A549 (cell line): ENCODE results near the gene WDR75. TPM values are rescaled to one million over a fixed set of nuclear protein-coding genes. Genes with fewer than 3 reads are reported as not detected.
A peak's percentile ranks its signal among the peaks of the same experiment; 100 is the strongest.

ENCODE experiments used
- ATAC-seq, 2 experiments: fragments of 200-7000 bp in 1 of 2; fragments of >200 bp in 1 of 2; cut with Nextera tagmentation in 1 of 2; cut with Tn5 transposase in 1 of 2; 3 replicates each; pipeline versions ENCODE4 v1.8.0 to v1.9.1; 2018 to 2020; ENCODE audit warnings: mild to moderate bottlenecking in 1 of 2, moderate library complexity in 1 of 2
- CTCF ChIA-PET: fragments of 300-600 bp; sonication (Branson Sonifier 250); formaldehyde crosslinking; extraction: SDS; loops from one replicate; lab custom pipeline; 2021; ENCODE audit warnings: antibody characterized with exemption, inconsistent platforms; lab: Yijun Ruan, JAX
- POLR2A ChIA-PET: fragments of 350-600 bp; formaldehyde crosslinking; extraction: SDS; loops from one replicate; lab custom pipeline; 2021; ENCODE audit warnings: antibody characterized with exemption, inconsistent platforms; lab: Yijun Ruan, JAX
- DNase-seq, 2 experiments: peaks; one replicate each; pipeline versions ENCODE4 v3.0.0 to v3.0.0-alpha.2; 2011 to 2016; ENCODE audit warnings: low read depth in 1 of 2, low spot score in 1 of 2
- FAIRE-seq: peaks from 2 replicates; lab custom pipeline; 2011; peaks lifted over from hg19 to GRCh38; lab: Jason Lieb, UNC
- H3K27ac ChIP-seq, 2 experiments: fragments of >200 bp; sonication (Bioruptor Twin); formaldehyde crosslinking; 3 replicates each; pipeline ENCODE4 v1.5.1; 2016 to 2017
- H3K4me1 ChIP-seq: fragments of >200 bp; sonication (Bioruptor Twin); formaldehyde crosslinking; 3 replicates; pipeline ENCODE4 v1.6.1; 2016
- H3K4me2 ChIP-seq: fragments of >200 bp; sonication (Bioruptor Twin); formaldehyde crosslinking; 3 replicates; pipeline ENCODE4 v1.6.1; 2016
- H3K4me3 ChIP-seq: fragments of >200 bp; sonication (Bioruptor Twin); formaldehyde crosslinking; 3 replicates; pipeline ENCODE4 v1.5.1; 2016
- H3K9me3 ChIP-seq: fragments of >200 bp; sonication (Bioruptor Twin); formaldehyde crosslinking; 3 replicates; pipeline ENCODE4 v1.6.1; 2016
- BHLHE40 ChIP-seq: IDR thresholded peaks from 2 replicates; pipeline ENCODE4 v1.6.1; 2012; ENCODE audit warnings: low read depth, low read length, inconsistent platforms
- CBX8 ChIP-seq: fragments of 200-600 bp; sonication (generic); IDR thresholded peaks from 2 replicates; pipeline ENCODE4 v1.6.1; 2016
- CEBPB ChIP-seq, 2 experiments: fragments of >200 bp in 1 of 2; sonication (Bioruptor Twin) in 1 of 2; formaldehyde crosslinking in 1 of 2; IDR thresholded peaks; 2 replicates each; pipeline ENCODE4 v1.6.1; 2012 to 2016
- CHD2 ChIP-seq: fragments of 150-350 bp; IDR thresholded peaks from 2 replicates; pipeline ENCODE4 v1.6.1; 2014; ENCODE audit warnings: low read length; ENCODE audit not compliant: partially characterized antibody
- CHD4 ChIP-seq: fragments of 200-600 bp; sonication (generic); IDR thresholded peaks from 2 replicates; pipeline ENCODE4 v1.6.1; 2016; ENCODE audit warnings: antibody characterized with exemption, mild to moderate bottlenecking, borderline replicate concordance
- EHF ChIP-seq: fragments of 250-450 bp; sonication (Bioruptor Pico); IDR thresholded peaks from 2 replicates; pipeline ENCODE4 v1.5.0; 2020; ENCODE audit warnings: mild to moderate bottlenecking
- ELK1 ChIP-seq: fragments of 150-350 bp; IDR thresholded peaks from 2 replicates; pipeline ENCODE4 v1.6.1; 2014; ENCODE audit warnings: low read depth, mild to moderate bottlenecking, low read length
- EP300 ChIP-seq, 2 experiments: fragments of >200 bp; sonication (Bioruptor Twin); formaldehyde crosslinking; IDR thresholded peaks; 2 replicates in 1 of 2; 3 replicates in 1 of 2; pipeline ENCODE4 v1.6.1; 2016 to 2017
- ESRRA ChIP-seq: fragments of 150-350 bp; IDR thresholded peaks from 2 replicates; pipeline ENCODE4 v1.6.1; 2014; ENCODE audit warnings: mild to moderate bottlenecking, low read length, borderline replicate concordance
- FOSL2 ChIP-seq, 2 experiments: fragments of 450-650 bp in 1 of 2; fragments of >200 bp in 1 of 2; sonication (Bioruptor Twin) in 1 of 2; formaldehyde crosslinking; IDR thresholded peaks; 2 replicates each; pipeline versions ENCODE4 v1.5.0 to v1.6.1; 2016 to 2020; ENCODE audit warnings: mild to moderate bottlenecking in 1 of 2, moderate library complexity in 1 of 2
- FOXS1 ChIP-seq: fragments of 250-450 bp; sonication (Bioruptor Pico); IDR thresholded peaks from 2 replicates; pipeline ENCODE4 v1.5.0; 2020; ENCODE audit warnings: mild to moderate bottlenecking, moderate library complexity
- GATA3 ChIP-seq: IDR thresholded peaks from 2 replicates; pipeline ENCODE4 v1.6.1; 2012; ENCODE audit warnings: borderline replicate concordance
- HDAC2 ChIP-seq: fragments of 200-600 bp; sonication (generic); IDR thresholded peaks from 2 replicates; pipeline ENCODE4 v1.6.1; 2016
- HEYL ChIP-seq: fragments of 250-450 bp; sonication (Bioruptor Pico); IDR thresholded peaks from 2 replicates; pipeline ENCODE4 v1.8.0; 2021; ENCODE audit warnings: mild to moderate bottlenecking, moderate library complexity
- HOXB13 ChIP-seq: fragments of 250-450 bp; sonication (Bioruptor Pico); IDR thresholded peaks from 2 replicates; pipeline ENCODE4 v1.5.0; 2020; ENCODE audit warnings: low read depth, mild to moderate bottlenecking, moderate library complexity
- HOXB5 ChIP-seq: fragments of 250-450 bp; sonication (Bioruptor Pico); IDR thresholded peaks from 2 replicates; pipeline ENCODE4 v1.5.0; 2020; ENCODE audit warnings: mild to moderate bottlenecking, moderate library complexity
- JUN ChIP-seq, 2 experiments: fragments of >200 bp; sonication (Bioruptor Twin); formaldehyde crosslinking; IDR thresholded peaks; 2 replicates in 1 of 2; 3 replicates in 1 of 2; pipeline ENCODE4 v1.6.1; 2016 to 2017
- JUNB ChIP-seq: fragments of >200 bp; sonication (Bioruptor Twin); formaldehyde crosslinking; IDR thresholded peaks from 2 replicates; pipeline ENCODE4 v1.6.1; 2016
- KDM5A ChIP-seq: fragments of 200-600 bp; sonication (generic); IDR thresholded peaks from 2 replicates; pipeline ENCODE4 v1.6.1; 2016; ENCODE audit warnings: antibody characterized with exemption, mild to moderate bottlenecking
- MAFK ChIP-seq: fragments of 450-650 bp; IDR thresholded peaks from 2 replicates; pipeline ENCODE4 v1.6.1; 2014; ENCODE audit not compliant: partially characterized antibody
- MAZ ChIP-seq: fragments of 150-350 bp; IDR thresholded peaks from 2 replicates; pipeline ENCODE4 v1.6.1; 2014; ENCODE audit warnings: antibody characterized with exemption, low read depth, low read length, borderline replicate concordance
- NFE2L2 ChIP-seq: fragments of 150-350 bp; conservative IDR thresholded peaks from 2 replicates; pipeline ENCODE4 v1.6.1; 2014; ENCODE audit warnings: low read length
- NPAS2 ChIP-seq: fragments of 250-450 bp; sonication (Bioruptor Pico); IDR thresholded peaks from 2 replicates; pipeline ENCODE4 v1.8.0; 2022; ENCODE audit warnings: mild to moderate bottlenecking, moderate library complexity, borderline replicate concordance
- NR3C1 ChIP-seq: fragments of >200 bp; sonication (Bioruptor Twin); formaldehyde crosslinking; IDR thresholded peaks from 3 replicates; pipeline ENCODE4 v1.6.1; 2017
- PHF8 ChIP-seq: fragments of 200-600 bp; sonication (generic); IDR thresholded peaks from 2 replicates; pipeline ENCODE4 v1.6.1; 2016; ENCODE audit warnings: low read depth, mild to moderate bottlenecking, antibody characterized with exemption, moderate library complexity, borderline replicate concordance
- POLR2AphosphoS2 ChIP-seq: conservative IDR thresholded peaks from 2 replicates; pipeline ENCODE4 v1.6.1; 2012; ENCODE audit warnings: low read length, improper control_type of control experiment, inconsistent platforms
- RAD21 ChIP-seq, 2 experiments: fragments of >200 bp in 1 of 2; sonication (Bioruptor Twin) in 1 of 2; formaldehyde crosslinking in 1 of 2; IDR thresholded peaks in 1 of 2; conservative IDR thresholded peaks in 1 of 2; 2 replicates in 1 of 2; 3 replicates in 1 of 2; pipeline ENCODE4 v1.6.1; 2012 to 2018; ENCODE audit warnings: inconsistent platforms in 1 of 2
- RFX5 ChIP-seq: fragments of 450-650 bp; IDR thresholded peaks from 2 replicates; pipeline ENCODE4 v1.7.1; 2014; ENCODE audit warnings: antibody characterized with exemption, mild to moderate bottlenecking, moderate library complexity
- RNF2 ChIP-seq: fragments of 200-600 bp; sonication (generic); IDR thresholded peaks from 2 replicates; pipeline ENCODE4 v1.6.1; 2016; ENCODE audit warnings: low read depth, mild to moderate bottlenecking, antibody characterized with exemption, moderate library complexity, borderline replicate concordance
- TFCP2L1 ChIP-seq: fragments of 250-450 bp; sonication (Bioruptor Pico); IDR thresholded peaks from 2 replicates; pipeline ENCODE4 v1.5.0; 2021; ENCODE audit warnings: mild to moderate bottlenecking
- ZC3H11A ChIP-seq: fragments of 450-650 bp; IDR thresholded peaks from 2 replicates; pipeline ENCODE4 v1.6.1; 2014; ENCODE audit warnings: antibody characterized with exemption, mild to moderate bottlenecking
- ZFP36 ChIP-seq: fragments of 450-650 bp; IDR thresholded peaks from 2 replicates; pipeline ENCODE4 v1.6.1; 2014; ENCODE audit warnings: borderline replicate concordance; ENCODE audit not compliant: partially characterized antibody
- ZNF302 ChIP-seq: fragments of 250-450 bp; sonication (Bioruptor Pico); IDR thresholded peaks from 2 replicates; pipeline ENCODE4 v1.9.0; 2021; ENCODE audit warnings: inconsistent platforms, mild to moderate bottlenecking, moderate library complexity
- ZSCAN20 ChIP-seq: fragments of 250-450 bp; sonication (Bioruptor Pico); IDR thresholded peaks from 2 replicates; pipeline ENCODE4 v1.8.0; 2022; ENCODE audit warnings: mild to moderate bottlenecking, moderate library complexity
- WGBS: methylation state at CpG from one replicate; pipeline ENCODE4 v1.1.6; 2017; ENCODE audit errors: missing lambda C conversion rate; 5-methylcytosine and 5-hydroxymethylcytosine counted together
- polyA plus RNA-seq, 4 experiments: library from polyadenylated mRNA; depleted of rRNA in 3 of 4; stranded (reverse); fragments of >200 nt; fragmentation: RNase III in 1 of 4; extraction: RNeasy Plus Mini Kit Qiagen cat#74134 plus additional on column Dnase treatment in 1 of 4; gene quantifications; 2 replicates in 3 of 4; 3 replicates in 1 of 4; pipeline ENCODE4 v1.2.3, GENCODE V29; 2011 to 2017
- TF ChIP-seq, protein P1 (sequence below): fragments of >200 bp; sonication (Bioruptor Twin); formaldehyde crosslinking; IDR thresholded peaks from 3 replicates; pipeline ENCODE4 v1.5.1; 2016
- TF ChIP-seq, protein P2 (sequence below): IDR thresholded peaks from 2 replicates; pipeline ENCODE4 v1.6.1; 2012
- TF ChIP-seq, protein P3 (sequence below): fragments of >200 bp; sonication (Bioruptor Twin); formaldehyde crosslinking; IDR thresholded peaks from 2 replicates; pipeline ENCODE4 v1.6.1; 2016
- TF ChIP-seq, protein P4 (sequence below): fragments of 250-450 bp; sonication (Bioruptor Pico); IDR thresholded peaks from 2 replicates; pipeline ENCODE4 v1.5.0; 2021; ENCODE audit warnings: mild to moderate bottlenecking, moderate library complexity, borderline replicate concordance

The WDR75 gene
- polyA plus RNA-seq, 2 of the 4 experiments (the other 2 are of a cell fraction): 65.5 to 122 TPM

DNA sequence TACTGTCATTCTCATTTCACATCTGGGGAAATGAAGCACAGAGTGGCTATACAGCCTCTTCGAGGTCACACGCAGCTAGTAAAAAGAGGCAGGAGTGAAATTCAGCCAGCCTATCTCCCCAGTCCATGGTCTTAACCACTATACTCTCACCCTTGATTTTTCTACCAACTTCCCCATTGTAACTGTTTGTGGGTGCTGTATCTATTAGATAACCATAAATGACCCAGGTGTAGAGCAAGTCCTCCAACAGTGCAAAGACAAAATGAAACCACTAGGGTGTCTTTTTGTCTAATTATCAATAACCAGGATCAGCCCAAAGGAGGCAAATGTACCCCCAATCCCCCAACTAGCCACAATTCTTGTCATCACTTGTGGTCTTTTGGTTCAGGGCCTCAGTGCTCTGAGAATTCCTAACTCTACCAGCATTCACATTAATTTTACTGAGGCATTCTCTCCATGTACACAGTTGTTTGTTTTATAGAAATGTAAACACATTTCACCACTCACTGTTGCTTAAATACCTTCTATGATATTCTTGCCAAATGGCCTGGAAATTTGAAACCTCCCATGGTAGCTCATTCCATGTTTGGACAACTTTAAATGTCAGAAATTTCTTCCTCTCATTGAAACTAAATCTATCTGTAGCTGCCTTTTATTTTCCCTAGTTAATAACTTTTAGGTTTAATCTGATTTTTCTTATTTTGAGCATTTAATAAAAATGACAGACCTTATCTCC lies 80.6 kb downstream of the WDR75 start:
- Histone ChIP-seq H3K27ac (peak overlapping the region; percentile 67 to 71), H3K4me1 (peaks cover 26% of the 10 kb centered on the region), H3K4me3 (no peak overlapping the region), H3K9me3 (no peaks in the 10 kb centered on the region), H3K4me2 (peak overlapping the region; percentile 61)
- FAIRE-seq (no peak), ATAC-seq (peak; percentile 86 to 88), DNase-seq (peak in 1 of 2 experiments; percentile 74)
- ChIA-PET CTCF (interaction anchor here (0.9 to 1.0 kb wide), 2 partner anchors 9 to 12 kb away, joined by 3 read pairs; no protein-coding TSS in a partner anchor), POLR2A (no interaction called here)
- 84% methylated on average over 2 of the region's 2 CpGs for WGBS
- TF ChIP-seq BHLHE40: no peak
- TF ChIP-seq, protein P1, sequence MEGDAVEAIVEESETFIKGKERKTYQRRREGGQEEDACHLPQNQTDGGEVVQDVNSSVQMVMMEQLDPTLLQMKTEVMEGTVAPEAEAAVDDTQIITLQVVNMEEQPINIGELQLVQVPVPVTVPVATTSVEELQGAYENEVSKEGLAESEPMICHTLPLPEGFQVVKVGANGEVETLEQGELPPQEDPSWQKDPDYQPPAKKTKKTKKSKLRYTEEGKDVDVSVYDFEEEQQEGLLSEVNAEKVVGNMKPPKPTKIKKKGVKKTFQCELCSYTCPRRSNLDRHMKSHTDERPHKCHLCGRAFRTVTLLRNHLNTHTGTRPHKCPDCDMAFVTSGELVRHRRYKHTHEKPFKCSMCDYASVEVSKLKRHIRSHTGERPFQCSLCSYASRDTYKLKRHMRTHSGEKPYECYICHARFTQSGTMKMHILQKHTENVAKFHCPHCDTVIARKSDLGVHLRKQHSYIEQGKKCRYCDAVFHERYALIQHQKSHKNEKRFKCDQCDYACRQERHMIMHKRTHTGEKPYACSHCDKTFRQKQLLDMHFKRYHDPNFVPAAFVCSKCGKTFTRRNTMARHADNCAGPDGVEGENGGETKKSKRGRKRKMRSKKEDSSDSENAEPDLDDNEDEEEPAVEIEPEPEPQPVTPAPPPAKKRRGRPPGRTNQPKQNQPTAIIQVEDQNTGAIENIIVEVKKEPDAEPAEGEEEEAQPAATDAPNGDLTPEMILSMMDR: no peak
- TF ChIP-seq RFX5: no peak
- TF ChIP-seq CHD4: no peak
- no peak for TF ChIP-seq ZFP36
- no peak for TF ChIP-seq KDM5A
- no peak for TF ChIP-seq HOXB13 (CRISPR knock-in tag)
- TF ChIP-seq JUN (IDR thresholded peaks at IDR 0.05): peak; percentile 17 to 53; a peak in 1 of 5 replicates
- peak in 1 of 2 experiments; percentile 11; a peak in 1 of 5 replicates for TF ChIP-seq RAD21 (conservative IDR thresholded peaks at IDR 0.05 in 1 of 2, IDR thresholded peaks at IDR 0.05 in 1 of 2)
- TF ChIP-seq ZNF302 (CRISPR knock-in tag): no peak
- no peak for TF ChIP-seq PHF8
- TF ChIP-seq MAFK: no peak
- no peak for TF ChIP-seq MAZ
- no peak for TF ChIP-seq NFE2L2
- TF ChIP-seq, protein P2, sequence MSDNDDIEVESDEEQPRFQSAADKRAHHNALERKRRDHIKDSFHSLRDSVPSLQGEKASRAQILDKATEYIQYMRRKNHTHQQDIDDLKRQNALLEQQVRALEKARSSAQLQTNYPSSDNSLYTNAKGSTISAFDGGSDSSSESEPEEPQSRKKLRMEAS: no peak
- 0 out of 2 replicates have a peak, but pooled peaks have one; percentile 7 for TF ChIP-seq JUNB
- TF ChIP-seq HOXB5 (CRISPR knock-in tag): no peak
- peak in 1 of 2 experiments; percentile 36; a peak in 1 of 5 replicates for TF ChIP-seq EP300 (IDR thresholded peaks at IDR 0.05)
- no peak for TF ChIP-seq ELK1
- no peak for TF ChIP-seq CBX8
- TF ChIP-seq GATA3: peak; percentile 77
- TF ChIP-seq, protein P3, sequence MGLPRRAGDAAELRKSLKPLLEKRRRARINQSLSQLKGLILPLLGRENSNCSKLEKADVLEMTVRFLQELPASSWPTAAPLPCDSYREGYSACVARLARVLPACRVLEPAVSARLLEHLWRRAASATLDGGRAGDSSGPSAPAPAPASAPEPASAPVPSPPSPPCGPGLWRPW: peak; percentile 68
- no peak for TF ChIP-seq POLR2AphosphoS2
- no peak for TF ChIP-seq RNF2
- no peak for TF ChIP-seq HEYL (CRISPR knock-in tag)
- TF ChIP-seq NPAS2 (CRISPR knock-in tag): no peak
- no peak for TF ChIP-seq NR3C1
- TF ChIP-seq EHF (CRISPR knock-in tag): no peak
- no peak for TF ChIP-seq CHD2
- no peak for TF ChIP-seq HDAC2
- TF ChIP-seq, protein P4, sequence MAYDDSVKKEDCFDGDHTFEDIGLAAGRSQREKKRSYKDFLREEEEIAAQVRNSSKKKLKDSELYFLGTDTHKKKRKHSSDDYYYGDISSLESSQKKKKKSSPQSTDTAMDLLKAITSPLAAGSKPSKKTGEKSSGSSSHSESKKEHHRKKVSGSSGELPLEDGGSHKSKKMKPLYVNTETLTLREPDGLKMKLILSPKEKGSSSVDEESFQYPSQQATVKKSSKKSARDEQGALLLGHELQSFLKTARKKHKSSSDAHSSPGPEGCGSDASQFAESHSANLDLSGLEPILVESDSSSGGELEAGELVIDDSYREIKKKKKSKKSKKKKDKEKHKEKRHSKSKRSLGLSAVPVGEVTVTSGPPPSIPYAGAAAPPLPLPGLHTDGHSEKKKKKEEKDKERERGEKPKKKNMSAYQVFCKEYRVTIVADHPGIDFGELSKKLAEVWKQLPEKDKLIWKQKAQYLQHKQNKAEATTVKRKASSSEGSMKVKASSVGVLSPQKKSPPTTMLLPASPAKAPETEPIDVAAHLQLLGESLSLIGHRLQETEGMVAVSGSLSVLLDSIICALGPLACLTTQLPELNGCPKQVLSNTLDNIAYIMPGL (CRISPR knock-in tag): no peak
- no peak for TF ChIP-seq ESRRA
- no peak for TF ChIP-seq ZSCAN20 (CRISPR knock-in tag)
- TF ChIP-seq CEBPB (IDR thresholded peaks at IDR 0.05): peak; percentile 92 to 97
- no peak for TF ChIP-seq FOSL2 (IDR thresholded peaks at IDR 0.05)
- TF ChIP-seq FOSL2 (CRISPR knock-in tag; IDR thresholded peaks at IDR 0.05): peak; percentile 42; the same call in 1 of the 2 replicates
- no peak for TF ChIP-seq FOXS1 (CRISPR knock-in tag)
- TF ChIP-seq TFCP2L1: no peak
- no peak for TF ChIP-seq ZC3H11A
